ENCODE measurements around the gene HS3ST1.

DNA sequence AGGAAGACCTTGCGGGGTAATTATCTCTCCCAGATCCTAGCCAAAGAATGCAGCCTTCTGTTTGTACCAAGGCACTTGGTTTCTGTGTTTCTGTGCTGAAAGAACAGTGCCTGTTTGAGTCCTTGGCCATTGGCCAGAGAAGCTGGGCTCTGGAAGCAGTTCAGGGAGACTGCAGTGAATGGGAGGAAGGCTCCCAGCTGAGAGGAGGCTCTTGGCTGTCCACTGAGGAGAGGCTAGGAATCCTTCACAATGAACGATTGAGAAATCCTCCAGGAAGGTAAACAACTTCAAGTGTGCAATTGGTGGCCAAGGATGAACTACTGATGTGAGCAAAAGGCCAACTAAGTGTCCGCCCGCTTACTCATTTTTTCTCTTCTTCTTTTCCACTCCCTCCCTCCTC lies 61.3 kb downstream of the HS3ST1 start:
- TF ChIP-seq POLR2A (IDR thresholded peaks at IDR 0.05), result no peak
- TF ChIP-seq, protein P1, sequence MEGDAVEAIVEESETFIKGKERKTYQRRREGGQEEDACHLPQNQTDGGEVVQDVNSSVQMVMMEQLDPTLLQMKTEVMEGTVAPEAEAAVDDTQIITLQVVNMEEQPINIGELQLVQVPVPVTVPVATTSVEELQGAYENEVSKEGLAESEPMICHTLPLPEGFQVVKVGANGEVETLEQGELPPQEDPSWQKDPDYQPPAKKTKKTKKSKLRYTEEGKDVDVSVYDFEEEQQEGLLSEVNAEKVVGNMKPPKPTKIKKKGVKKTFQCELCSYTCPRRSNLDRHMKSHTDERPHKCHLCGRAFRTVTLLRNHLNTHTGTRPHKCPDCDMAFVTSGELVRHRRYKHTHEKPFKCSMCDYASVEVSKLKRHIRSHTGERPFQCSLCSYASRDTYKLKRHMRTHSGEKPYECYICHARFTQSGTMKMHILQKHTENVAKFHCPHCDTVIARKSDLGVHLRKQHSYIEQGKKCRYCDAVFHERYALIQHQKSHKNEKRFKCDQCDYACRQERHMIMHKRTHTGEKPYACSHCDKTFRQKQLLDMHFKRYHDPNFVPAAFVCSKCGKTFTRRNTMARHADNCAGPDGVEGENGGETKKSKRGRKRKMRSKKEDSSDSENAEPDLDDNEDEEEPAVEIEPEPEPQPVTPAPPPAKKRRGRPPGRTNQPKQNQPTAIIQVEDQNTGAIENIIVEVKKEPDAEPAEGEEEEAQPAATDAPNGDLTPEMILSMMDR (IDR thresholded peaks at IDR 0.05 in 4 of 5, conservative IDR thresholded peaks at IDR 0.05 in 1 of 5), result no peak
